Gastrocnemius medialis (tissue), 4 donors: ENCODE measurements around the gene TRIP10. TPM values are rescaled to one million over a fixed set of nuclear protein-coding genes. Genes with fewer than 3 reads are reported as not detected.
A peak's percentile ranks its signal among the peaks of the same experiment; 100 is the strongest.

ENCODE experiments used
- ATAC-seq, 2 donors: fragments of 150-250 bp; one replicate each; pipeline ENCODE4 v1.9.1; 2016
- DNase-seq, 2 donors: peaks; one replicate each; pipeline ENCODE4 v3.0.0-alpha.2; 2019
- H3K27ac ChIP-seq, 4 donors: fragments of 200-600 bp; sonication (generic); 1 replicate in 1 of 4; 2 replicates in 3 of 4; pipeline ENCODE4 v1.5.1; 2016 to 2018; ENCODE audit warnings: mild to moderate bottlenecking in 2 of 4, moderate library complexity in 1 of 4
- H3K27me3 ChIP-seq, 3 donors: fragments of 200-600 bp; sonication (generic) in 2 of 3; 1 replicate in 1 of 3; 2 replicates in 2 of 3; pipeline versions ENCODE4 v1.5.1 to v1.6.0; 2016 to 2019; ENCODE audit warnings: mild to moderate bottlenecking in 1 of 3, moderate library complexity in 1 of 3
- H3K36me3 ChIP-seq, 2 donors: fragments of 200-600 bp; sonication (generic) in 1 of 2; one replicate each; pipeline ENCODE4 v1.5.1; 2017 to 2018
- H3K4me1 ChIP-seq, 2 donors: fragments of 200-600 bp; sonication (generic) in 1 of 2; one replicate each; pipeline ENCODE4 v1.5.1; 2016 to 2017; ENCODE audit warnings: mild to moderate bottlenecking in 2 of 2
- H3K4me3 ChIP-seq, 4 donors: fragments of 200-600 bp; sonication (generic) in 3 of 4; 1 replicate in 1 of 4; 2 replicates in 3 of 4; pipeline ENCODE4 v1.5.1; 2016 to 2019; ENCODE audit warnings: mild to moderate bottlenecking in 2 of 4
- H3K9me3 ChIP-seq, 3 donors: fragments of 200-600 bp; sonication (generic) in 2 of 3; 1 replicate in 1 of 3; 2 replicates in 2 of 3; pipeline ENCODE4 v1.5.1; 2016 to 2019
- POLR2A ChIP-seq, 2 donors: fragments of 450-650 bp; IDR thresholded peaks; one replicate each; pipeline ENCODE4 v1.6.1; 2017; ENCODE audit warnings: antibody characterized with exemption in 2 of 2, mild to moderate bottlenecking in 2 of 2, moderate library complexity in 2 of 2
- in situ Hi-C, 4 donors: fragments of 200-750 bp; cut with MboI; loops; one replicate each; pipeline versions ENCODE4 v1.15.0 to v1.8.0; 2017; ENCODE audit warnings: low sequenced_read_pairs in 4 of 4
- intact Hi-C: fragments of 100-400 bp; cut with DNase I; formaldehyde crosslinking; loops from one replicate; pipeline ENCODE4 v1.15.1; 2023; ENCODE audit warnings: low total_unique reads
- total RNA-seq, 4 donors: library from RNA; depleted of rRNA; stranded (reverse); fragments of >200 nt; gene quantifications; one replicate each; pipeline versions ENCODE4 v1.1.0 to v1.2.3, GENCODE V29; 2016
- TF ChIP-seq, protein P1 (sequence below), 5 experiments: fragments of 450-650 bp in 3 of 5; fragments of 200-600 bp in 2 of 5; sonication (generic) in 2 of 5; IDR thresholded peaks in 4 of 5; conservative IDR thresholded peaks in 1 of 5; 1 replicate in 4 of 5; 2 replicates in 1 of 5; pipeline ENCODE4 v1.5.1; 2016 to 2019; ENCODE audit warnings: antibody characterized with exemption in 5 of 5, mild to moderate bottlenecking in 3 of 5, moderate library complexity in 3 of 5

TRIP10 gene, protein sequence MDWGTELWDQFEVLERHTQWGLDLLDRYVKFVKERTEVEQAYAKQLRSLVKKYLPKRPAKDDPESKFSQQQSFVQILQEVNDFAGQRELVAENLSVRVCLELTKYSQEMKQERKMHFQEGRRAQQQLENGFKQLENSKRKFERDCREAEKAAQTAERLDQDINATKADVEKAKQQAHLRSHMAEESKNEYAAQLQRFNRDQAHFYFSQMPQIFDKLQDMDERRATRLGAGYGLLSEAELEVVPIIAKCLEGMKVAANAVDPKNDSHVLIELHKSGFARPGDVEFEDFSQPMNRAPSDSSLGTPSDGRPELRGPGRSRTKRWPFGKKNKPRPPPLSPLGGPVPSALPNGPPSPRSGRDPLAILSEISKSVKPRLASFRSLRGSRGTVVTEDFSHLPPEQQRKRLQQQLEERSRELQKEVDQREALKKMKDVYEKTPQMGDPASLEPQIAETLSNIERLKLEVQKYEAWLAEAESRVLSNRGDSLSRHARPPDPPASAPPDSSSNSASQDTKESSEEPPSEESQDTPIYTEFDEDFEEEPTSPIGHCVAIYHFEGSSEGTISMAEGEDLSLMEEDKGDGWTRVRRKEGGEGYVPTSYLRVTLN
- 100 to 1,000 TPM; 130 to 237 (median 178) TPM for total RNA-seq

DNA sequence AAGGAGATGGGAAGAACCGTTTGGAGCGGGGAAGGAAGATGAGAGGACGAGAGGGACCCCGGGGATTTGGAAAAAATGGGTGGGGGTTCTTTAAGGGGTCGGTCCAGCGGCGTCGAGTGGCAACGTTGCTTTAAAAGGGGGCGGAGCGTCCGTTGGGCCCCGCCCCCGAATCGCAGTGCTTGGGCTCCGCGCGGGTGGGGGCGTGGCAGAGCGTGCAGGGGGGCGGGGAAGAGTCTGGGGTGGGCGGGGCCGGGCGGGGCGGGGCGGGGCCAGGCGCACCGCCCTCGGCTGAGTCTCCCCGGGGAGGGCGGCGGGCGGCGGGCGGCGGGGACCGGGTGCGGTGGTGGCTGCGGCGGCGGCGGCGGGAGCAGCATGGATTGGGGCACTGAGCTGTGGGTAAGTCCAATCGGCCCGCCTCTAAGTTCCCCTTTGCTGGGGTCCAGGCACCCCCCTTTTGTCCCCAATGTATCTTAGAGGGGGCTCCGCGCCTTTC, at the start of gene TRIP10:
Gene TRIP10, plus strand, starts transcription at position 291 of the 493 bp plus-strand sequence. Its CDS starts 82 bp downstream, at position 373.
- no peaks in the 10 kb centered on the region for H3K9me3 ChIP-seq
- peak; percentile 88 to 93 for TF ChIP-seq POLR2A (IDR thresholded peaks at IDR 0.05)
- TF ChIP-seq, protein P1, sequence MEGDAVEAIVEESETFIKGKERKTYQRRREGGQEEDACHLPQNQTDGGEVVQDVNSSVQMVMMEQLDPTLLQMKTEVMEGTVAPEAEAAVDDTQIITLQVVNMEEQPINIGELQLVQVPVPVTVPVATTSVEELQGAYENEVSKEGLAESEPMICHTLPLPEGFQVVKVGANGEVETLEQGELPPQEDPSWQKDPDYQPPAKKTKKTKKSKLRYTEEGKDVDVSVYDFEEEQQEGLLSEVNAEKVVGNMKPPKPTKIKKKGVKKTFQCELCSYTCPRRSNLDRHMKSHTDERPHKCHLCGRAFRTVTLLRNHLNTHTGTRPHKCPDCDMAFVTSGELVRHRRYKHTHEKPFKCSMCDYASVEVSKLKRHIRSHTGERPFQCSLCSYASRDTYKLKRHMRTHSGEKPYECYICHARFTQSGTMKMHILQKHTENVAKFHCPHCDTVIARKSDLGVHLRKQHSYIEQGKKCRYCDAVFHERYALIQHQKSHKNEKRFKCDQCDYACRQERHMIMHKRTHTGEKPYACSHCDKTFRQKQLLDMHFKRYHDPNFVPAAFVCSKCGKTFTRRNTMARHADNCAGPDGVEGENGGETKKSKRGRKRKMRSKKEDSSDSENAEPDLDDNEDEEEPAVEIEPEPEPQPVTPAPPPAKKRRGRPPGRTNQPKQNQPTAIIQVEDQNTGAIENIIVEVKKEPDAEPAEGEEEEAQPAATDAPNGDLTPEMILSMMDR (IDR thresholded peaks at IDR 0.05 in 4 of 5, conservative IDR thresholded peaks at IDR 0.05 in 1 of 5): no peak
- peaks cover 0 to 17% of the 10 kb centered on the region in 2 donors for H3K36me3 ChIP-seq
- peak; percentile 74 to 86 for DNase-seq
- intact Hi-C loops: loop anchor here (1.0 to 10.0 kb wide), 6 partner anchors 123 to 885 kb away; partner anchors contain the start of genes NDUFA11, PET100, SLC25A23 and TNFSF9
- H3K27ac ChIP-seq: peak within 1 kb of the TSS; percentile 96 to 100 (median 98)
- no peaks in the 10 kb centered on the region for H3K27me3 ChIP-seq
- H3K4me3 ChIP-seq: peak within 1 kb of the TSS; percentile 79 to 98 (median 88)
- peak; percentile 11 to 17 for ATAC-seq
- peaks cover 54 to 65% of the 10 kb centered on the region in 2 donors for H3K4me1 ChIP-seq
- in situ Hi-C loops: loop anchor here in 2 of 4 donors (10.0 to 25.0 kb wide), 3 partner anchors 125 to 352 kb away; partner anchors contain the start of genes GTF2F1 (in 1 of the 2), PSPN (in 1 of the 2) and TUBB4A (in 1 of the 2)

DNA sequence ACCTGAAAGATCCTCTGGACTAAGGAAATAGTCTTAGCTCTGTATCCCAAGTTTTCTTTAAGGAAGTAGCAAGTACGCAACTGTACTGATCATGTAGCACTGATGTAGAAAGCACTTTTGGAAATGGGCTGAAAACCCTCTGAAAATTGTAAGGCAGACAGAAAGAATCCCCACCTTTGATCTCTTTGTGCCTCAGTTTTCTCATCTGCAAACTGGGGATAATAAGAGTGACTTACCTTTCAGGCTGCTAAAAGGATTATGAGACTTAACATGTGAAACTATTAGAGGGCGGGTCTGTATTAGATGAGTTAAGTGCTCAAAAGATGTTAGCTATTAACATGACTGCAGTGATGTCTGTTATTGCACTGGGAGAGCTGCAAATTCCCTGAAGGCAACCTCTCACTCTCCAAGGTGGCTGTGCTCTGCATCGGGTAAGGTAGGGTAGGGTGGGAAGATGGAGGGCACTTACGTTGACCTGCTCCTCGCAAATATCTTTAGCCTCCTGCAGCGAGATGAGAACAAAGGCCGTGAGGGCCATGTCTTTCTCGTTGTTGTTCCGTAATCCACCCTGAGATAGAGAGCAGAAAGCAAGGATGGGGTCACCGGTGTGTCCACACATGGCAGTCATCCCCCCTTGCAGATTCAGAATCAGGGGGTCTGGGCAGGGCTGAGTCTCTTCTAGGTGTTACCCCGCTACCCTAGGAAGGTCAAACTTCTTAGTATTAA, 49.2 kb upstream of the TRIP10 start:
- ATAC-seq (no peak), DNase-seq (no peak)
- Histone ChIP-seq H3K4me3 (no peak overlapping the region), H3K27me3 (no peaks in the 10 kb centered on the region), H3K27ac (no peak overlapping the region), H3K4me1 (no peaks in the 10 kb centered on the region), H3K9me3 (no peaks in the 10 kb centered on the region), H3K36me3 (no peaks in the 10 kb centered on the region)
- in situ Hi-C loops (no loop called here), intact Hi-C loops (no loop called here)
- no peak for TF ChIP-seq POLR2A (IDR thresholded peaks at IDR 0.05)
- TF ChIP-seq, protein P1 (IDR thresholded peaks at IDR 0.05 in 4 of 5, conservative IDR thresholded peaks at IDR 0.05 in 1 of 5): no peak

DNA sequence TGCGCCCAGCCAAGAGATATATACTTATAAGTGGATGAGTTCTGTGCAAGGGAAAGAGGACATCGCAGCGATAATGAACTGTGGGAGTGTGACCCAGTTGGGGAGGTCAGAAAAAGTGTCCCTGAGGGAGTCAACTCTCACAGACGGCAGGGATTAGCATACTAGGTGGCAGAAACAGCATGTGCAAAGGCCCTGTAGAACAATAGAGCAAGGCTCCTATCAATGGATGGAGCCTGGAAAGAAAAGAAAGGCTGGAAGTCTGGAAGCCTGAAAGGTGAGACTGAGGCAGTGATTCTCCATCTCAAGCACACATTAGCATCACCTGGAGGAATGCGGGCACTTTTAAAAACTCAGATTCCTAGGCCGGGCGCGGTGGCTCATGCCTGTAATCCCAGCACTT, 48.1 kb upstream of the TRIP10 start:
- Histone ChIP-seq H3K4me1 (no peaks in the 10 kb centered on the region), H3K4me3 (no peak overlapping the region), H3K9me3 (no peaks in the 10 kb centered on the region), H3K27me3 (no peaks in the 10 kb centered on the region), H3K36me3 (no peaks in the 10 kb centered on the region), H3K27ac (no peak overlapping the region)
- in situ Hi-C loops (no loop called here), intact Hi-C loops (no loop called here)
- no peak for DNase-seq
- no peak for TF ChIP-seq POLR2A (IDR thresholded peaks at IDR 0.05)
- TF ChIP-seq, protein P1 (IDR thresholded peaks at IDR 0.05 in 4 of 5, conservative IDR thresholded peaks at IDR 0.05 in 1 of 5): no peak
- no peak for ATAC-seq

DNA sequence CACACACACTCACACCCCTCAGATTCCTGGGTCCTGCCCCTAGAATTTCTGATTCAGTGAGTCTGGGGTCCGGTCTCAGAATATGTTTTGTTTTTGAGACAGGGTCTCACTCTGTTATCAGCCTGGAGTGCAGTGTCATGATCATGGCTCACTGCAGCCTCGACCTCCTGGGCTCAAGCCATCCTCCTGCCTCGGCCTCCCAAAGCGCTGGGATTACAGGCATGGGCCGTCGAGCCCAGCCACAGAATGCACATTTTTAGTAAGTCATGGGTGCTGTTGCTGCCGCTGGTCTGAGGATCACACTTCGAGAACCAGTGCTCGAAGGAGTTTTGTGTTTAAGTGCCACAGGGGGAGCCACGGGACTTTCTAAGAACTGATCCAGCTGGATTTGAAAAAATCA, 47.5 kb upstream of the TRIP10 start:
- Histone ChIP-seq H3K27ac (no peak overlapping the region), H3K4me3 (no peak overlapping the region), H3K36me3 (no peaks in the 10 kb centered on the region), H3K4me1 (no peaks in the 10 kb centered on the region), H3K9me3 (no peaks in the 10 kb centered on the region), H3K27me3 (no peaks in the 10 kb centered on the region)
- DNase-seq (no peak), ATAC-seq (no peak)
- intact Hi-C loops: no loop called here
- TF ChIP-seq, protein P1 (IDR thresholded peaks at IDR 0.05 in 4 of 5, conservative IDR thresholded peaks at IDR 0.05 in 1 of 5): no peak
- TF ChIP-seq POLR2A (IDR thresholded peaks at IDR 0.05): no peak
- in situ Hi-C loops: no loop called here
